PC-3 (cell line): ENCODE measurements around the gene SCRT2.

ENCODE experiments used
- CTCF ChIP-seq: fragments of 300-600 bp; sonication (generic); conservative IDR thresholded peaks from 2 replicates; pipeline ENCODE4 v1.5.1; 2017; ENCODE audit warnings: antibody characterized with exemption, low read depth, mild to moderate bottlenecking, low read length
- EZH2 ChIP-seq: fragments of 300-600 bp; sonication (generic); IDR thresholded peaks from one replicate; pipeline ENCODE4 v1.6.1; 2017; ENCODE audit warnings: antibody characterized with exemption, mild to moderate bottlenecking, low read length; ENCODE audit not compliant: unreplicated experiment
- EZH2phosphoT487 ChIP-seq: fragments of 300-600 bp; sonication (generic); IDR thresholded peaks from 2 replicates; pipeline ENCODE4 v1.6.1; 2018; ENCODE audit warnings: mild to moderate bottlenecking, antibody characterized with exemption, low read length, borderline replicate concordance

DNA sequence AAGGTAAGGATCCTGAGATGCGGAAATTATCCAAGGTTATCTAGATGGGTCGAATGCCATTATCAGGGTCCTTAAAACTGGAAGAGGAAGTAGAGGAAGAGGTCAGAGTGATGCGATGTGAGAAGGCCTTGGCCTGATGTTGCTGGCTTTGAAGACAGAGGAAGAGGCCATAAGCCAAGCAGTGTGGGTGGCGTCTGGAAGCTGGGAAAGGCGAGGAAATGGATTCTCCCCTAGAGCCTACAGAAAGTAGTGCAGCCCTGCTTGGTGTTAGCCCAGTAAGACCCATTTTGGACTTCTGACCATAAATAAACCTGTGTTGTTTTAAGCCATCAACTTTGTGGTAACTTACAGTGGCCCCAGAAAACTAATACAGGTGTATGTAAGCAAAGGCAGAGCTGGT, 24.6 kb downstream of the SCRT2 start:
- peak; percentile 24; the same call in 1 of the 2 replicates for TF ChIP-seq CTCF
- TF ChIP-seq EZH2, result no peak
- TF ChIP-seq EZH2phosphoT487, result no peak
